Osteoblast (primary cell): Measurements from ENCODE around the gene MACROD2. TPM values are rescaled to one million over a fixed set of nuclear protein-coding genes. Genes with fewer than 3 reads are reported as not detected.

ENCODE experiments used
- DNase-seq: peaks from one replicate; pipeline ENCODE4 v3.0.0; 2011; ENCODE audit warnings: low spot score, mixed read lengths; ENCODE audit not compliant: insufficient read length; ENCODE audit errors: missing footprints
- H2AFZ ChIP-seq: 2 replicates; pipeline ENCODE4 v1.6.0; 2011; ENCODE audit warnings: mild to moderate bottlenecking, low read length
- H3K27ac ChIP-seq: 2 replicates; pipeline ENCODE4 v1.5.1; 2011; ENCODE audit warnings: mild to moderate bottlenecking, low read depth, low read length, moderate library complexity
- H3K27me3 ChIP-seq: 2 replicates; pipeline ENCODE4 v1.6.0; 2012; ENCODE audit warnings: mild to moderate bottlenecking, control low read depth, inconsistent platforms, low read length, moderate library complexity; ENCODE audit not compliant: insufficient read depth
- H3K36me3 ChIP-seq: 2 replicates; pipeline ENCODE4 v1.5.1; 2011; ENCODE audit warnings: mild to moderate bottlenecking, low read length, control low read depth, moderate library complexity; ENCODE audit not compliant: insufficient read depth
- H3K4me1 ChIP-seq: 2 replicates; pipeline ENCODE4 v1.5.1; 2011; ENCODE audit warnings: mild to moderate bottlenecking, low read length, control low read depth, moderate library complexity; ENCODE audit not compliant: insufficient read depth
- H3K4me2 ChIP-seq: 2 replicates; pipeline ENCODE4 v1.6.0; 2011; ENCODE audit warnings: mild to moderate bottlenecking, low read length; ENCODE audit not compliant: insufficient read depth
- H3K4me3 ChIP-seq: fragments of 200-600 bp; sonication (generic); 3 replicates; pipeline ENCODE4 v1.5.1; 2012; ENCODE audit warnings: mild to moderate bottlenecking, low read length, inconsistent platforms; ENCODE audit not compliant: insufficient read depth
- H3K79me2 ChIP-seq: 2 replicates; pipeline ENCODE4 v1.6.0; 2012; ENCODE audit warnings: mild to moderate bottlenecking, low read length, control low read depth, inconsistent platforms; ENCODE audit not compliant: insufficient read depth
- H3K9me3 ChIP-seq: 2 replicates; pipeline ENCODE4 v1.5.1; 2011; ENCODE audit warnings: low read depth, low read length, control low read depth
- H4K20me1 ChIP-seq: 2 replicates; pipeline ENCODE4 v1.6.0; 2012; ENCODE audit warnings: mild to moderate bottlenecking, low read length, control low read depth; ENCODE audit not compliant: insufficient read depth
- total RNA-seq: library from RNA; depleted of rRNA; stranded (reverse); fragments of >200 nt; gene quantifications from 2 replicates; pipeline ENCODE4 v1.2.3, GENCODE V29; 2012
- TF ChIP-seq, protein P1 (sequence below): IDR thresholded peaks from 2 replicates; pipeline ENCODE4 v1.5.1; 2011; ENCODE audit warnings: mild to moderate bottlenecking, low read depth, low read length, moderate library complexity; ENCODE audit errors: extremely low read depth

Gene MACROD2
- total RNA-seq, 1 donor: 4.0 TPM

DNA sequence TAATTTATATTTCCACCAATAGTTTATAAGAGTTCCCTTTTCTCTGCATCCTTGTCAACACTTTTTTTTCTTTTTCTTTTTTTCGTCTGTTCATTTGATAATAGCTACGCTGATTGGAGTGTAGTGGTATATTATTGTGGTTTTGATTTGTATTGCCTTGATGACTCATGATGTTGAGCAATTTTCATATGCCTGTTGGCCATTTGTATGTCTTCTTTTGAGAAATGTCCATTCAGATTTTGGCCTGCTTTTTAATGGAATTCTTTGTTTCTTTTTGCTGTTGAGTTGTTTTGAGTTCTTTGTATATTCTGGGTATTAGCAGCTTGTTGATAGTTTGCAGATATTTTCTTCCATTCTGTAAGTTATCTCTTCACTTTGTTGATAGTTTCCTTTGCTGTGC lies 1804.6 kb downstream of the MACROD2 start:
- no peak overlapping the region for H3K4me3 ChIP-seq
- DNase-seq: no peak
- H3K27me3 ChIP-seq: no peaks in the 10 kb centered on the region
- TF ChIP-seq, protein P1, sequence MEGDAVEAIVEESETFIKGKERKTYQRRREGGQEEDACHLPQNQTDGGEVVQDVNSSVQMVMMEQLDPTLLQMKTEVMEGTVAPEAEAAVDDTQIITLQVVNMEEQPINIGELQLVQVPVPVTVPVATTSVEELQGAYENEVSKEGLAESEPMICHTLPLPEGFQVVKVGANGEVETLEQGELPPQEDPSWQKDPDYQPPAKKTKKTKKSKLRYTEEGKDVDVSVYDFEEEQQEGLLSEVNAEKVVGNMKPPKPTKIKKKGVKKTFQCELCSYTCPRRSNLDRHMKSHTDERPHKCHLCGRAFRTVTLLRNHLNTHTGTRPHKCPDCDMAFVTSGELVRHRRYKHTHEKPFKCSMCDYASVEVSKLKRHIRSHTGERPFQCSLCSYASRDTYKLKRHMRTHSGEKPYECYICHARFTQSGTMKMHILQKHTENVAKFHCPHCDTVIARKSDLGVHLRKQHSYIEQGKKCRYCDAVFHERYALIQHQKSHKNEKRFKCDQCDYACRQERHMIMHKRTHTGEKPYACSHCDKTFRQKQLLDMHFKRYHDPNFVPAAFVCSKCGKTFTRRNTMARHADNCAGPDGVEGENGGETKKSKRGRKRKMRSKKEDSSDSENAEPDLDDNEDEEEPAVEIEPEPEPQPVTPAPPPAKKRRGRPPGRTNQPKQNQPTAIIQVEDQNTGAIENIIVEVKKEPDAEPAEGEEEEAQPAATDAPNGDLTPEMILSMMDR: no peak
- no peaks in the 10 kb centered on the region for H3K4me1 ChIP-seq
- no peak overlapping the region for H3K4me2 ChIP-seq
- H4K20me1 ChIP-seq: no peaks in the 10 kb centered on the region
- H3K79me2 ChIP-seq: no peaks in the 10 kb centered on the region
- no peak overlapping the region for H3K27ac ChIP-seq
- no peaks in the 10 kb centered on the region for H3K36me3 ChIP-seq
- H3K9me3 ChIP-seq: no peaks in the 10 kb centered on the region
- no peak overlapping the region for H2AFZ ChIP-seq

DNA sequence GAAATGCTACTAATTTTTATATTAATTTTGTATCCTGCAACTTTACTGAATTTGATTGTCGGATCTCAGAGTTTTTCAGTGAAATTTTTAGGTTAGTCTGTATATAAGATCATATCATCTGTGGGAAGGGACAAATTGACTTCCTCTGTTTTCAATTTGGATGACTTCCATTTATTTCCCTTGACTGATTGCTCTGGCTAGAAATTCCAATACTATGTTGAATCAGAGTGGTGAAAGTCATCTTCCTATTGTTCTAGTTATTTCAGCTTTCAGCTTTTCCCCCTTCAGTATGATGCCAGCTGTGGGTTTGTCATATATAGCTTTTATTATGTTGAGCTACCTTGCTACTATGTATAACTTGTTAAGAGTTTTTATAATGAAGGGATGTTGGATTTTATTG lies 1806.7 kb downstream of the MACROD2 start:
- Histone ChIP-seq H3K4me1 (no peaks in the 10 kb centered on the region), H3K4me2 (no peak overlapping the region), H3K79me2 (no peaks in the 10 kb centered on the region), H3K9me3 (no peaks in the 10 kb centered on the region), H3K4me3 (no peak overlapping the region), H4K20me1 (no peaks in the 10 kb centered on the region), H3K27ac (no peak overlapping the region), H2AFZ (no peak overlapping the region), H3K27me3 (no peaks in the 10 kb centered on the region), H3K36me3 (no peaks in the 10 kb centered on the region)
- DNase-seq: no peak
- TF ChIP-seq, protein P1: no peak

DNA sequence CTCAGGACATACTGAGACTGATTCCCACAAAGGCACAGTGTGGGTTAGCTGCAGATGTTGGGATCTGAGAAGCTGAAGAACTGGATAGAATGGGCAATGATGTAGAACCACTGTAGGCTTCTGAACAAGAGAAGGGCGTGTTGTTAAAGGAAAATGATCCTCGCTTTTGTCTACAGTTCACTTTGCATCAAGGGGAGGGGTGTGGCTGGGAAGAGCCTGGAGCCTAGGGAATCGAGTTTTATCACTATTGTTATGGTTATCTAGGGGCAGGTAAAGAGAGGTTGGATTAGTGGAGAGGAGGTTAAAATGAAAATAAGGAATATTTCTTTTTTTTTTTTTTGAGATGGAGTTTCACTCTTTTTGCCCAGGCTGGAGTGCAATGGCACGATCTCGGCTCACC lies 1809.8 kb downstream of the MACROD2 start:
- Histone ChIP-seq H3K4me1 (no peaks in the 10 kb centered on the region), H3K79me2 (no peaks in the 10 kb centered on the region), H4K20me1 (no peaks in the 10 kb centered on the region), H3K36me3 (no peaks in the 10 kb centered on the region), H3K4me2 (no peak overlapping the region), H3K9me3 (no peaks in the 10 kb centered on the region), H3K4me3 (no peak overlapping the region), H3K27me3 (no peaks in the 10 kb centered on the region), H3K27ac (no peak overlapping the region), H2AFZ (no peak overlapping the region)
- TF ChIP-seq, protein P1: no peak
- no peak for DNase-seq

DNA sequence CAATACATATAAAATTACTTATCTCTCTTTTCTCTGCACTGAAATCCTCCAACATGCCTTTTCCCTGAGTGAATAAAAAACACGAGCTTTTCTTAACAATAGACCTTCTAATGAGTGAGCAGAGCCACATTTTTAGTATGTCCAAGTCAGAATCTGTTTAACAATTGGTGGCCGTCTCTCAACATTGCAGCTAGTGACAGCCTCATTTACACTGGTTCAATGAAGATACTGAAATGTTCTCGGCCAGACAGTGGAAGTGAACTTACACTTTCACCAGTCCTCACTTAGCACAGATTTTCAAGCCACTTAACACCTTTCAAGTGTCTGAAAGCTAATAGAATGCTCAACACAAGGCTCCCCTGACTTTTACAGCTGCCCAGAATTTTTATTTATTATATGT lies 1810.8 kb downstream of the MACROD2 start:
- TF ChIP-seq, protein P1: no peak
- no peak overlapping the region for H3K4me2 ChIP-seq
- H3K27ac ChIP-seq: no peak overlapping the region
- H3K27me3 ChIP-seq: no peaks in the 10 kb centered on the region
- H3K9me3 ChIP-seq: no peaks in the 10 kb centered on the region
- no peak overlapping the region for H2AFZ ChIP-seq
- H4K20me1 ChIP-seq: no peaks in the 10 kb centered on the region
- no peak for DNase-seq
- no peaks in the 10 kb centered on the region for H3K79me2 ChIP-seq
- no peak overlapping the region for H3K4me3 ChIP-seq
- no peaks in the 10 kb centered on the region for H3K4me1 ChIP-seq
- H3K36me3 ChIP-seq: no peaks in the 10 kb centered on the region
